HL-60 (cell line): ENCODE results near the gene IL1A.

Experiments used
- DNase-seq, 2 experiments: peaks; one replicate each; pipeline ENCODE4 v3.0.0-alpha.2; 2010 to 2020; ENCODE audit warnings: low read depth in 1 of 2, low spot score in 1 of 2
- H3K27ac ChIP-seq: fragments of 250-450 bp; sonication (Bioruptor Pico); replicated peaks from 2 replicates; pipeline ENCODE4 v1.5.1; 2020; ENCODE audit warnings: mild to moderate bottlenecking, moderate library complexity
- H3K27me3 ChIP-seq: fragments of 250-450 bp; sonication (Bioruptor Pico); 2 replicates; pipeline ENCODE4 v1.5.1; 2021; ENCODE audit warnings: mild to moderate bottlenecking, moderate library complexity; ENCODE audit not compliant: insufficient read depth, poor library complexity, severe bottlenecking
- H3K4me3 ChIP-seq: replicated peaks from 2 replicates; pipeline ENCODE4 v1.5.1; 2011; ENCODE audit warnings: mild to moderate bottlenecking, control low read depth, low read length; ENCODE audit not compliant: insufficient read depth
- CTCF ChIP-seq: IDR thresholded peaks from one replicate; pipeline ENCODE4 v1.5.1; 2011; ENCODE audit warnings: low read length, control low read depth, inconsistent platforms; ENCODE audit not compliant: insufficient read depth
- GABPA ChIP-seq: IDR thresholded peaks from 2 replicates; pipeline ENCODE4 v1.6.1; 2012; ENCODE audit warnings: low read depth
- POLR2AphosphoS5 ChIP-seq: IDR thresholded peaks from 2 replicates; pipeline ENCODE4 v1.6.1; 2012; ENCODE audit warnings: low read depth
- REST ChIP-seq: IDR thresholded peaks from 2 replicates; pipeline ENCODE4 v1.6.1; 2012; ENCODE audit warnings: low read depth; ENCODE audit not compliant: insufficient replicate concordance
- SPI1 ChIP-seq: IDR thresholded peaks from 2 replicates; pipeline ENCODE4 v1.6.1; 2012; ENCODE audit warnings: low read depth, mild to moderate bottlenecking, borderline replicate concordance

Gene IL1A

GRCh38 chr2:112789186-112789585 is 4.9 kb upstream of the IL1A start:
- H3K27ac ChIP-seq: no peak overlapping the region

GRCh38 chr2:112788653-112789052 is 4.4 kb upstream of the IL1A start:
- Histone ChIP-seq H3K4me3 (no peak overlapping the region), H3K27me3 (no peaks in the 10 kb centered on the region), H3K27ac (no peak overlapping the region)
- TF ChIP-seq POLR2AphosphoS5 (no peak), GABPA (no peak), REST (no peak), SPI1 (no peak), CTCF (no peak)
- DNase-seq: no peak

More at GRCh38 chr2:112789186-112789585, 4.9 kb upstream of the IL1A start:
- Histone ChIP-seq H3K27me3 (no peaks in the 10 kb centered on the region), H3K4me3 (no peak overlapping the region)
- TF ChIP-seq SPI1: no peak
- TF ChIP-seq REST: no peak
- no peak for TF ChIP-seq GABPA
- TF ChIP-seq POLR2AphosphoS5: no peak
- no peak for TF ChIP-seq CTCF
- DNase-seq: no peak

GRCh38 chr2:112787729-112788393 is 3.6 kb upstream of the IL1A start:
- DNase-seq: peak; percentile 85 to 88
- TF ChIP-seq SPI1 (peak; percentile 97), CTCF (no peak), POLR2AphosphoS5 (peak; percentile 52; the same call in 1 of the 2 replicates)
- Histone ChIP-seq H3K27ac (peak overlapping the region; percentile 66), H3K4me3 (no peak overlapping the region), H3K27me3 (no peaks in the 10 kb centered on the region)

- TF ChIP-seq GABPA (no peak), SPI1 (no peak), POLR2AphosphoS5 (no peak), REST (no peak), CTCF (no peak)
- Histone ChIP-seq H3K4me3 (no peak overlapping the region), H3K27me3 (no peaks in the 10 kb centered on the region), H3K27ac (peak overlapping the region; percentile 66)
- DNase-seq: no peak
Measured at GRCh38 chr2:112787294-112787693, 3.0 kb upstream of the IL1A start.
